ENCODE measurements around the gene YIPF5. TPM values are rescaled to one million over a fixed set of nuclear protein-coding genes. Genes with fewer than 3 reads are reported as not detected.

Gene YIPF5
- total RNA-seq, 1 donor from 2014 or later: 18.2 TPM

DNA sequence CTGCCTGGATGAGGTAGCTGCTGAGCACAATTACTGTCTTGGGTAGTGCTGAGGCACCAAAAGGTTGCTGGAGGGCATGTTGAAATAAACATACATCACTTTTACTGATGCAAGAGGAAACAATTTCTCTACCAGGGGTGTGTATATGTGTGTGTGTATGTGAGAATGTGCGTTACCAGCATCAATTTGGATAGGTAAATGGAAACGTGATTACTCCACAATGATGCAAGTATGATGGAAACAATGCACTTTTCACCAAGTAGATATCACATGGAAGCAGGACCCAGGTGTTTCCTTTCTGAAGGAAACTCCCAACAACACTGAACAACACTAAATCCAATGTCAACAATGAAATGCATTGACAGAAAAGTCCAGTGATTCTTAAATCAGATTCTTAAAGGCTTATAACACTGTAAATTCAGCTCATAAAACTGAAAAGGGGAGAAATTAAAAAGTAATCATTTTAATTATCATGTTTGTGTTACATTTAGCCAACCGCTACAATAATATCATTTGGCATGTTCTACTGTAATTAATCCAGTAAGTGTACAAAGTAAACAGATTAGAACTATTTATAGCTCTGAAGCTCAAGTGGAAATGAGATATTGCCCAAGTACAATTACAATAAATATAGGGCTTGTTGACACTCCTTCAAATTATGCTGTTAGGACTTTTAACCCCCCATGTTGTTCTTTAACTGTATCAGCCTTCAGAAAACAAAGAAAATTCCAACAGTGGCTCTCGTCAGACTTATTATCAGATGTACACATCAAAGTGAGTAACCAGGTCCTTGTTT is 25.3 kb downstream of the YIPF5 start:
- H3K27ac ChIP-seq: no peak overlapping the region
- intact Hi-C loops (cut with DNase I): no loop called here
- TF ChIP-seq POLR2AphosphoS5 (IDR thresholded peaks at IDR 0.05; ENCODE audit: insufficient read depth in 1 of 2, low read depth in 1 of 2): peak in 1 of 2 donors; percentile 74
- TF ChIP-seq CTCF (IDR thresholded peaks at IDR 0.05): no peak

GRCh38 chr5:144143625-144144024 is 26.8 kb downstream of the YIPF5 start:
- TF ChIP-seq POLR2A (IDR thresholded peaks at IDR 0.05) (no peak), CTCF (IDR thresholded peaks at IDR 0.05) (no peak), POLR2AphosphoS5 (IDR thresholded peaks at IDR 0.05; ENCODE audit: insufficient read depth in 1 of 2, low read depth in 1 of 2) (no peak)
- DNase-seq (ENCODE audit: extremely low spot score in 2 of 2): no peak
- Histone ChIP-seq H3K27ac (no peak overlapping the region), H3K36me3 (no peaks in the 10 kb centered on the region), H3K4me1 (no peaks in the 10 kb centered on the region), H3K9me3 (no peaks in the 10 kb centered on the region), H3K4me3 (no peak overlapping the region), H3K27me3 (no peaks in the 10 kb centered on the region)
- intact Hi-C loops (cut with DNase I): no loop called here

More for the DNA sequence above, 25.3 kb downstream of the YIPF5 start:
- no peaks in the 10 kb centered on the region for H3K36me3 ChIP-seq
- no peaks in the 10 kb centered on the region for H3K27me3 ChIP-seq
- H3K4me1 ChIP-seq: no peaks in the 10 kb centered on the region
- no peak overlapping the region for H3K4me3 ChIP-seq
- no peak for DNase-seq (ENCODE audit: extremely low spot score in 2 of 2)
- H3K9me3 ChIP-seq: no peaks in the 10 kb centered on the region

DNA sequence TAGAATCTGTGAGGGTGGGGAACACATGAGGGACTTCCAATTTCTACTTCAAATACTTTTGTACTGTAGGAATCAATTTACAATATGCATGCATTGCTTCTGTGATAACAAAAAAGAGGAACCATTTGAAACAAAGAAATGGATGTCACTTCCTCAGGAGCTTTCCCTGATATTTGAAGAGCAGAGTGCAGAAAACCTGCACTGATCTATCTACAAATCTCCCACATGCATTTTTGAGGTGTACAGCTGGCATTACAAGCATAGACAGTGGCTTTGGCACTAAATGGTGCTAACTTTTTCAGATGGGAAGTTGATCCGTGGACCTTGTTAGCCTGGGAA is 27.7 kb downstream of the YIPF5 start:
- Histone ChIP-seq H3K36me3 (no peaks in the 10 kb centered on the region), H3K27me3 (no peaks in the 10 kb centered on the region), H3K27ac (no peak overlapping the region), H3K4me3 (no peak overlapping the region), H3K4me1 (no peaks in the 10 kb centered on the region), H3K9me3 (no peaks in the 10 kb centered on the region)
- intact Hi-C loops (cut with DNase I): no loop called here
- TF ChIP-seq POLR2A (IDR thresholded peaks at IDR 0.05) (no peak), CTCF (IDR thresholded peaks at IDR 0.05) (no peak), POLR2AphosphoS5 (IDR thresholded peaks at IDR 0.05; ENCODE audit: insufficient read depth in 1 of 2, low read depth in 1 of 2) (no peak)
- DNase-seq (ENCODE audit: extremely low spot score in 2 of 2): no peak

- peak in 2 of 3 experiments; percentile 10 to 39 for TF ChIP-seq CTCF (IDR thresholded peaks at IDR 0.05)
- no peak for TF ChIP-seq POLR2AphosphoS5 (IDR thresholded peaks at IDR 0.05; ENCODE audit: insufficient read depth in 1 of 2, low read depth in 1 of 2)
- Histone ChIP-seq H3K36me3 (no peaks in the 10 kb centered on the region), H3K4me1 (no peaks in the 10 kb centered on the region), H3K9me3 (no peaks in the 10 kb centered on the region), H3K27ac (no peak overlapping the region), H3K4me3 (no peak overlapping the region), H3K27me3 (no peaks in the 10 kb centered on the region)
- DNase-seq (ENCODE audit: extremely low spot score in 2 of 2): no peak
- intact Hi-C loops (cut with DNase I): no loop called here
These were observed 28.2 kb downstream of the YIPF5 start for GRCh38 chr5:144142139-144142823.

DNA sequence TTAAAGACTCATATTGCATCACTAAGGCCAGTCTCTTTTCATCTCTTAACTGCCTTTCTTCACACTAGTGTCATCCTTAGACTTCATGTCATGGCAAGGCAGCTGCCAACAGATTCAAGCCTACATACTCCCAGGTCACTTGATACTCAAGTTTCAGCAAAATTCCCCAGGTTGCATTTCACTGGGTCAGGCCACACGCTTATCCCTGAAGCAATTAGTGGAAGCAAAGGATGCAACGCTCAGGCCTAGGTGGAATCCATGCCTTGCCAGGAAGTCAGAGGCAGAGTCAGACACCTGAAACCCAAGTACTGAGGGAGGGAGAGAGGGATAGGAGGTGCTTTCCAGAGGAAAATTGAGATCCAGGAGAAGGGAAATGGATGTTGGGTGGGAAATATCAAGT is 28.9 kb downstream of the YIPF5 start:
- intact Hi-C loops (cut with DNase I): no loop called here
- no peaks in the 10 kb centered on the region for H3K9me3 ChIP-seq

More for the DNA sequence above, 28.9 kb downstream of the YIPF5 start:
- no peak overlapping the region for H3K4me3 ChIP-seq
- no peaks in the 10 kb centered on the region for H3K36me3 ChIP-seq
- H3K27me3 ChIP-seq: no peaks in the 10 kb centered on the region
- no peaks in the 10 kb centered on the region for H3K4me1 ChIP-seq
- no peak for DNase-seq (ENCODE audit: extremely low spot score in 2 of 2)
- no peak overlapping the region for H3K27ac ChIP-seq
- TF ChIP-seq POLR2A (IDR thresholded peaks at IDR 0.05) (no peak), CTCF (IDR thresholded peaks at IDR 0.05) (no peak), POLR2AphosphoS5 (IDR thresholded peaks at IDR 0.05; ENCODE audit: insufficient read depth in 1 of 2, low read depth in 1 of 2) (no peak)

All from vagina (tissue), 2 donors.